ENCODE results near the gene HDAC4.

DNA sequence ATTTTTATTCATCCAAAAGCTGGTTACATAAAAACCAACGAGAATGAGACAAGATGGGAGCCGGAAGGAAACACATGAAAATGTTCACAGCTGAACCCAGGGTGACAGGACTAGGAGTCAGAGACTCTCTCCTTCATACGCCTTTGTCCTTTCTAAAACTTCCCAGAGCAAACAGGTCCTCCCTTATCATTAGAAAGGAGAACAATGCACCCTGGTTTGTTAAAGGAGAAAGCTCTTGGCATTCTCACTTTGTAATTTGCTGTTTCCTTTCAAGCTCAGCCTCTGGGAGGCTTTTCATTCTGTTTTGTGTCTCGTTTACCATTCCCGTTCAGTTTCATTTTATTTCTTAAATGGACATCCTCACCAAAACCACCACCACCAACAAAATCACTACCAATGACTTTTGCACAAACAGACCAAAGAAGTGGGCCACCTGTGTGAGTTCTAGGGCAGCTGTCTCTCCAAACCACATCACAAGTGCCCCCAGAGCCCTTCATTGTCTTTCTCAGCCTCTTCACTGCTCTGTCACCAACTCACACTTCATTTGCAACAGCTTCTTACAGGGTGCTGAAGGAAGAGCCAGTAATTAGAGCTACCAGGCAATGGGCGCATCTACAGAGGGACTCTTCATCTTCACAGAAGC lies 105.3 kb downstream of the HDAC4 start:
- TF ChIP-seq, protein P1, sequence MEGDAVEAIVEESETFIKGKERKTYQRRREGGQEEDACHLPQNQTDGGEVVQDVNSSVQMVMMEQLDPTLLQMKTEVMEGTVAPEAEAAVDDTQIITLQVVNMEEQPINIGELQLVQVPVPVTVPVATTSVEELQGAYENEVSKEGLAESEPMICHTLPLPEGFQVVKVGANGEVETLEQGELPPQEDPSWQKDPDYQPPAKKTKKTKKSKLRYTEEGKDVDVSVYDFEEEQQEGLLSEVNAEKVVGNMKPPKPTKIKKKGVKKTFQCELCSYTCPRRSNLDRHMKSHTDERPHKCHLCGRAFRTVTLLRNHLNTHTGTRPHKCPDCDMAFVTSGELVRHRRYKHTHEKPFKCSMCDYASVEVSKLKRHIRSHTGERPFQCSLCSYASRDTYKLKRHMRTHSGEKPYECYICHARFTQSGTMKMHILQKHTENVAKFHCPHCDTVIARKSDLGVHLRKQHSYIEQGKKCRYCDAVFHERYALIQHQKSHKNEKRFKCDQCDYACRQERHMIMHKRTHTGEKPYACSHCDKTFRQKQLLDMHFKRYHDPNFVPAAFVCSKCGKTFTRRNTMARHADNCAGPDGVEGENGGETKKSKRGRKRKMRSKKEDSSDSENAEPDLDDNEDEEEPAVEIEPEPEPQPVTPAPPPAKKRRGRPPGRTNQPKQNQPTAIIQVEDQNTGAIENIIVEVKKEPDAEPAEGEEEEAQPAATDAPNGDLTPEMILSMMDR (IDR thresholded peaks at IDR 0.05; ENCODE audit: low read length): no peak
- no peak for TF ChIP-seq EZH2phosphoT487 (IDR thresholded peaks at IDR 0.05; ENCODE audit: low read length)
